ENCODE results near the gene TEC. TPM values are rescaled to one million over a fixed set of nuclear protein-coding genes. Genes with fewer than 3 reads are reported as not detected.

Gene TEC
- total and polyA plus RNA-seq, 12 donors = 1.4 to 8.0 (median 4.7) TPM

- no peaks in the 10 kb centered on the region for H3K9me3 ChIP-seq (replicated peaks in 1 of 3)
- intact Hi-C loops (cut with DNase I) = loop anchor here (10.0 kb wide), 2 partner anchors 137 to 147 kb away; partner anchors contain the start of gene TXK (in 1 of the 2)
- no peaks in the 10 kb centered on the region for H3K27me3 ChIP-seq
- DNase-seq = no peak
- no peak overlapping the region for H3K27ac ChIP-seq
- peaks cover 5 to 8% of the 10 kb centered on the region in 2 donors for H3K4me1 ChIP-seq (replicated peaks in 1 of 2)
- 88 to 95% (median 93%) methylated on average over 11 of the region's 11 CpGs for WGBS, 4 donors
- no peak for TF ChIP-seq CTCF (IDR thresholded peaks at IDR 0.05)
- TF ChIP-seq POLR2A (IDR thresholded peaks at IDR 0.05) = no peak
- no peaks in the 10 kb centered on the region for H3K36me3 ChIP-seq (replicated peaks in 1 of 2)
- H3K4me3 ChIP-seq = no peak overlapping the region
Observed at GRCh38 chr4:48271626-48272025, 2.0 kb upstream of the TEC start.

- no peak for DNase-seq
- H3K36me3 ChIP-seq (replicated peaks in 1 of 2) = no peaks in the 10 kb centered on the region
- no peak overlapping the region for H3K27ac ChIP-seq
- no peak for TF ChIP-seq POLR2A (IDR thresholded peaks at IDR 0.05)
- TF ChIP-seq CTCF (IDR thresholded peaks at IDR 0.05) = no peak
- no peaks in the 10 kb centered on the region for H3K9me3 ChIP-seq (replicated peaks in 1 of 3)
- intact Hi-C loops (cut with DNase I) = loop anchor here (10.0 kb wide), 2 partner anchors 136 to 146 kb away; partner anchors contain the start of gene TXK (in 1 of the 2)
- no peak overlapping the region for H3K4me3 ChIP-seq
- H3K27me3 ChIP-seq = no peaks in the 10 kb centered on the region
- 70 to 85% (median 79%) methylated on average over 6 of the region's 6 CpGs for WGBS, 4 donors
- H3K4me1 ChIP-seq (replicated peaks in 1 of 2) = peaks cover 5 to 8% of the 10 kb centered on the region in 2 donors
Observed at GRCh38 chr4:48270951-48271473, 1.4 kb upstream of the TEC start.

GRCh38 chr4:48270523-48270897 lies 872 bp upstream of the TEC start:
- TF ChIP-seq CTCF (IDR thresholded peaks at IDR 0.05) (no peak), POLR2A (IDR thresholded peaks at IDR 0.05) (no peak)
- WGBS, 4 donors = 57 to 69% (median 69%) methylated on average over 3 of the region's 3 CpGs
- Histone ChIP-seq H3K9me3 (replicated peaks in 1 of 3) (no peaks in the 10 kb centered on the region), H3K4me1 (replicated peaks in 1 of 2) (peaks cover 5 to 8% of the 10 kb centered on the region in 2 donors), H3K4me3 (peak overlapping the region in 3 of 4 donors; percentile 73 to 92 (median 83)), H3K27ac (peak overlapping the region in 3 of 5 donors; percentile 91 to 96 (median 96)), H3K36me3 (replicated peaks in 1 of 2) (no peaks in the 10 kb centered on the region), H3K27me3 (no peaks in the 10 kb centered on the region)
- intact Hi-C loops (cut with DNase I) = loop anchor here (10.0 kb wide), 2 partner anchors 136 to 146 kb away; partner anchors contain the start of gene TXK (in 1 of the 2)
- no peak for DNase-seq

GRCh38 chr4:48269861-48270522 lies 354 bp upstream of the TEC start:
- WGBS, 4 donors = 3 to 21% (median 4%) methylated on average over 7 to 41 of the region's 41 CpGs
- Histone ChIP-seq H3K4me1 (replicated peaks in 1 of 2) (peaks cover 5 to 8% of the 10 kb centered on the region in 2 donors), H3K27me3 (no peaks in the 10 kb centered on the region), H3K27ac (peak overlapping the region; percentile 85 to 96 (median 91)), H3K36me3 (replicated peaks in 1 of 2) (no peaks in the 10 kb centered on the region), H3K9me3 (replicated peaks in 1 of 3) (no peaks in the 10 kb centered on the region), H3K4me3 (peak overlapping the region in 3 of 4 donors; percentile 73 to 92 (median 83))
- DNase-seq = peak; percentile 95 to 97 (median 96)
- TF ChIP-seq CTCF (IDR thresholded peaks at IDR 0.05) (peak in 4 of 6 experiments; percentile 10 to 41 (median 21)), POLR2A (IDR thresholded peaks at IDR 0.05) (peak in 1 of 2 donors; percentile 74)
- intact Hi-C loops (cut with DNase I) = loop anchor here (10.0 kb wide), 2 partner anchors 135 to 145 kb away; partner anchors contain the start of gene TXK (in 1 of the 2)
